NCI-H2171 treated with DMSO at 0.1 percent for 48 hours (cell line): ENCODE data around the gene CEND1.

Experiments used
- DNase-seq: peaks from one replicate; lab custom pipeline; 2025; lab: John Stamatoyannopoulos, UW

The CEND1 gene

GRCh38 chr11:777288-778255 lies 12.3 kb downstream of the CEND1 start, which contains the start of gene GATD1:
GATD1 (minus strand) TSS chr11:777487; CDS start chr11:777462, 25 bp downstream.
- DNase-seq = peak; percentile 66

GRCh38 chr11:776561-777287 lies 13.2 kb downstream of the CEND1 start:
- DNase-seq = no peak

GRCh38 chr11:776263-776560 lies 13.7 kb downstream of the CEND1 start:
- DNase-seq = no peak

GRCh38 chr11:774873-775592 lies 14.9 kb downstream of the CEND1 start:
- DNase-seq = no peak

- DNase-seq = no peak
Measured at GRCh38 chr11:773830-774229, 16.1 kb downstream of the CEND1 start.

GRCh38 chr11:773425-773824 lies 16.5 kb downstream of the CEND1 start:
- DNase-seq = no peak

- DNase-seq = no peak
Measured at GRCh38 chr11:772429-773390, 17.2 kb downstream of the CEND1 start.

GRCh38 chr11:771617-772204 lies 18.2 kb downstream of the CEND1 start:
- no peak for DNase-seq

GRCh38 chr11:770642-771616 lies 19.0 kb downstream of the CEND1 start:
- DNase-seq = no peak

- DNase-seq = no peak
Measured at GRCh38 chr11:769887-770641, 19.8 kb downstream of the CEND1 start.

GRCh38 chr11:767238-767637 lies 22.7 kb downstream of the CEND1 start:
- DNase-seq = no peak

- no peak for DNase-seq
Measured at GRCh38 chr11:766936-767210, 23.0 kb downstream of the CEND1 start.

- no peak for DNase-seq
Measured at GRCh38 chr11:766106-766935, 23.6 kb downstream of the CEND1 start.

- DNase-seq = no peak
Measured at GRCh38 chr11:765802-766091, 24.1 kb downstream of the CEND1 start.

GRCh38 chr11:765025-765801 lies 24.7 kb downstream of the CEND1 start:
- DNase-seq = peak; percentile 3

- DNase-seq = peak; percentile 22
Measured at GRCh38 chr11:764322-765024, 25.4 kb downstream of the CEND1 start.
